Osteoblast (primary cell): ENCODE measurements around the gene FAM221A. TPM values are rescaled to one million over a fixed set of nuclear protein-coding genes. Genes with fewer than 3 reads are reported as not detected.
A peak's percentile ranks its signal among the peaks of the same experiment; 100 is the strongest.

Source experiments
- DNase-seq: peaks from one replicate; pipeline ENCODE4 v3.0.0; 2011; ENCODE audit warnings: low spot score, mixed read lengths; ENCODE audit not compliant: insufficient read length; ENCODE audit errors: missing footprints
- H2AFZ ChIP-seq: 2 replicates; pipeline ENCODE4 v1.6.0; 2011; ENCODE audit warnings: mild to moderate bottlenecking, low read length
- H3K27ac ChIP-seq: 2 replicates; pipeline ENCODE4 v1.5.1; 2011; ENCODE audit warnings: mild to moderate bottlenecking, low read depth, low read length, moderate library complexity
- H3K27me3 ChIP-seq: 2 replicates; pipeline ENCODE4 v1.6.0; 2012; ENCODE audit warnings: mild to moderate bottlenecking, control low read depth, inconsistent platforms, low read length, moderate library complexity; ENCODE audit not compliant: insufficient read depth
- H3K36me3 ChIP-seq: 2 replicates; pipeline ENCODE4 v1.5.1; 2011; ENCODE audit warnings: mild to moderate bottlenecking, low read length, control low read depth, moderate library complexity; ENCODE audit not compliant: insufficient read depth
- H3K4me1 ChIP-seq: 2 replicates; pipeline ENCODE4 v1.5.1; 2011; ENCODE audit warnings: mild to moderate bottlenecking, low read length, control low read depth, moderate library complexity; ENCODE audit not compliant: insufficient read depth
- H3K4me2 ChIP-seq: 2 replicates; pipeline ENCODE4 v1.6.0; 2011; ENCODE audit warnings: mild to moderate bottlenecking, low read length; ENCODE audit not compliant: insufficient read depth
- H3K4me3 ChIP-seq: fragments of 200-600 bp; sonication (generic); 3 replicates; pipeline ENCODE4 v1.5.1; 2012; ENCODE audit warnings: mild to moderate bottlenecking, low read length, inconsistent platforms; ENCODE audit not compliant: insufficient read depth
- H3K79me2 ChIP-seq: 2 replicates; pipeline ENCODE4 v1.6.0; 2012; ENCODE audit warnings: mild to moderate bottlenecking, low read length, control low read depth, inconsistent platforms; ENCODE audit not compliant: insufficient read depth
- H3K9me3 ChIP-seq: 2 replicates; pipeline ENCODE4 v1.5.1; 2011; ENCODE audit warnings: low read depth, low read length, control low read depth
- H4K20me1 ChIP-seq: 2 replicates; pipeline ENCODE4 v1.6.0; 2012; ENCODE audit warnings: mild to moderate bottlenecking, low read length, control low read depth; ENCODE audit not compliant: insufficient read depth
- CTCF ChIP-seq: IDR thresholded peaks from 2 replicates; pipeline ENCODE4 v1.5.1; 2011; ENCODE audit warnings: mild to moderate bottlenecking, low read depth, low read length, moderate library complexity; ENCODE audit errors: extremely low read depth
- total RNA-seq: library from RNA; depleted of rRNA; stranded (reverse); fragments of >200 nt; gene quantifications from 2 replicates; pipeline ENCODE4 v1.2.3, GENCODE V29; 2012

FAM221A gene
- total RNA-seq, result 0.72 and 1.8 TPM in 2 replicates

DNA sequence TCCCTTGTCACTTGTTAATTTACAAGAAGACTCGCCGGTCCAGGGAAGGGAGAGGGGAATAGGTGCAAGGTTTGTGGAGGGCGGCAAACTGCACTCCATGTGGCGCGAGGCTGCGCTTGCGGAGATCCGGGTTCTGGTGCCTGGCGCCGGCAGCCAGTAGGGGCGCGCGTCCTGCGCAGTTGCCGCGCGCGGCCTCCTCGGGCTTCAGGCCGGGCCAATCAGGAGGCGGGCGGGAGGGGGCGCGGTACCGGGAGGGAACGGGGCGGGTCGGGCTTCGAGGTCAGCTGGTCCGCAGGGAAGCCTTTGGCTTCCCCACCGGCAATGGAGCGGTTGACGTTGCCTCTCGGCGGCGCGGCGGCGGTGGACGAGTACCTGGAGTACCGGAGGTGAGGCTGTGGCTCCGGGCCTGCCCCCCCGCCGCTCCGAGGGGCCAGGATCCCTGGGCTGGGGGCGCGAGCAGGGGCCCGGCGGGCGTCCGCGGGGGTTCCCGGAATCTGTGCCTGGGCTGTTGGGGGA lies at the start of gene FAM221A:
FAM221A (plus strand) TSS at position 302 of the 516 bp plus-strand sequence; CDS start at position 322, 20 bp downstream.
- no peaks in the 10 kb centered on the region for H3K9me3 ChIP-seq
- no peaks in the 10 kb centered on the region for H4K20me1 ChIP-seq
- TF ChIP-seq CTCF, result peak; percentile 48
- H3K27me3 ChIP-seq, result no peaks in the 10 kb centered on the region
- no peaks in the 10 kb centered on the region for H3K4me1 ChIP-seq
- H2AFZ ChIP-seq, result peak within 1 kb of the TSS; percentile 98
- H3K79me2 ChIP-seq, result no peaks in the 10 kb centered on the region
- DNase-seq, result peak; percentile 90
- H3K36me3 ChIP-seq, result no peaks in the 10 kb centered on the region
- H3K27ac ChIP-seq, result no peak within 1 kb of the TSS
- H3K4me2 ChIP-seq, result peak within 1 kb of the TSS; percentile 97
- H3K4me3 ChIP-seq, result peak within 1 kb of the TSS; percentile 77

- no peaks in the 10 kb centered on the region for H3K36me3 ChIP-seq
- H4K20me1 ChIP-seq, result no peaks in the 10 kb centered on the region
- H3K27ac ChIP-seq, result no peak overlapping the region
- H3K9me3 ChIP-seq, result no peaks in the 10 kb centered on the region
- no peak overlapping the region for H3K4me3 ChIP-seq
- H3K4me2 ChIP-seq, result no peak overlapping the region
- no peaks in the 10 kb centered on the region for H3K4me1 ChIP-seq
- H2AFZ ChIP-seq, result no peak overlapping the region
- H3K27me3 ChIP-seq, result no peaks in the 10 kb centered on the region
- no peak for TF ChIP-seq CTCF
- no peak for DNase-seq
- no peaks in the 10 kb centered on the region for H3K79me2 ChIP-seq
Observed at GRCh38 chr7:23633417-23633816, 46.6 kb upstream of the FAM221A start.

GRCh38 chr7:23645822-23646221 lies 34.2 kb upstream of the FAM221A start:
- Histone ChIP-seq H3K4me2 (no peak overlapping the region), H3K9me3 (no peaks in the 10 kb centered on the region), H3K27me3 (no peaks in the 10 kb centered on the region), H3K4me1 (no peaks in the 10 kb centered on the region), H3K79me2 (no peaks in the 10 kb centered on the region), H3K36me3 (no peaks in the 10 kb centered on the region), H3K4me3 (no peak overlapping the region), H2AFZ (no peak overlapping the region), H4K20me1 (no peaks in the 10 kb centered on the region), H3K27ac (no peak overlapping the region)
- no peak for TF ChIP-seq CTCF
- no peak for DNase-seq

DNA sequence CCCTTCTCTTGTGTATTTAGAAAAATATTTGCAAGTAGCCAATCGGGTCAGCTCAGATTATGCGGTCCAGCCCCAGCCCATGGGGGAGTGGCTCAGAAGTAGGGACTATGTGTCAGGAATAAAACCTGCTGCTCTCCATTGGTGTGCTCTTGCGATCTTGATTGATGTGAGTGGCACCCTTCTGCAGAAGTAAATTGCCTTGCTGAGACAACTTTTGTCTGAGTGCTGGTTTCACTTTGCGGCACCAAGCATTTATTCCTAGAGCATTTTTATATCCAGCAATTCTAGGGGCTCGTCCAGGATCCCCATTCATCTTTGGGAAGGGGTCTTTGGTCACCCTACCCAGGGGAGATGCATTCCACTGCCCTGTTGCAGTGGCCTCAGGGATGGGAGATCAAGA lies 26.1 kb upstream of the FAM221A start:
- H3K79me2 ChIP-seq, result no peaks in the 10 kb centered on the region
- no peaks in the 10 kb centered on the region for H3K36me3 ChIP-seq
- TF ChIP-seq CTCF, result no peak
- no peak overlapping the region for H3K4me2 ChIP-seq
- no peak overlapping the region for H2AFZ ChIP-seq
- H3K27ac ChIP-seq, result no peak overlapping the region
- H3K4me1 ChIP-seq, result no peaks in the 10 kb centered on the region
- DNase-seq, result peak; percentile 6
- no peaks in the 10 kb centered on the region for H4K20me1 ChIP-seq
- no peaks in the 10 kb centered on the region for H3K27me3 ChIP-seq
- H3K9me3 ChIP-seq, result peaks cover 5% of the 10 kb centered on the region
- no peak overlapping the region for H3K4me3 ChIP-seq
